Neural progenitor cell (in vitro differentiated cells): Measurements from ENCODE around the gene OAS3.
A peak's percentile ranks its signal among the peaks of the same experiment; 100 is the strongest.

Source experiments
- CTCF ChIP-seq: fragments of 200-600 bp; sonication (generic); IDR thresholded peaks from 2 replicates; pipeline ENCODE4 v1.5.1; 2017; ENCODE audit warnings: antibody characterized with exemption, mild to moderate bottlenecking
- EZH2 ChIP-seq: fragments of 200-600 bp; sonication (generic); IDR thresholded peaks from 2 replicates; pipeline ENCODE4 v1.6.1; 2017; ENCODE audit warnings: antibody characterized with exemption, mild to moderate bottlenecking, moderate library complexity

GRCh38 chr12:112939761-112940381, 1.6 kb downstream of the OAS3 start:
- TF ChIP-seq EZH2 (no peak), CTCF (peak; percentile 3)
